GM12865 (cell line): ENCODE data around the gene CCDC90B.

ENCODE experiments used
- DNase-seq: peaks from one replicate; pipeline ENCODE4 v3.0.0; 2010; ENCODE audit warnings: low read depth
- H3K4me3 ChIP-seq: 2 replicates; pipeline ENCODE4 v1.5.1; 2011; ENCODE audit warnings: mild to moderate bottlenecking, low read depth, low read length, control low read depth
- TF ChIP-seq, protein P1 (sequence below): IDR thresholded peaks from 2 replicates; pipeline ENCODE4 v1.5.1; 2011; ENCODE audit warnings: low read length, control low read depth, low read depth, inconsistent platforms; ENCODE audit not compliant: insufficient read depth; ENCODE audit errors: missing control alignments

Gene CCDC90B

DNA sequence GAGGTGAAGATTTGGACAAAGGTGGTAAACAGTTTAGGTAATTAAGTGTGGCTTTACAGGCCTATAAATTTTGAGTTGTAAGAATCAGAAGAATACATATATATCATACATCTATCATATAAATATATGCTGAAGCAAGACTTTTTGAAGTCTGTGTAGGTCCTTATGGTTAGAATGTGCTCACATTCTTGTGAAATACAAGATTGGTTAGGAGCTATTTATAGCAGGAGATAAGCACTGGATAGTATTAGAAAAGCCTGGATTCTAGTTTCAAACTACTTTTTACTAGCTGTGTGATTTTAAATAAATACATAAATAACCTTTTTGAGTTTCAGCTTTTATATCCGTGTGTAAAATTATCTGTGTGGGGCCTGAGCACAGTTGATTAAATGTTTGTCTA, 50.3 kb downstream of the CCDC90B start:
- no peak overlapping the region for H3K4me3 ChIP-seq
- no peak for DNase-seq
- TF ChIP-seq, protein P1, sequence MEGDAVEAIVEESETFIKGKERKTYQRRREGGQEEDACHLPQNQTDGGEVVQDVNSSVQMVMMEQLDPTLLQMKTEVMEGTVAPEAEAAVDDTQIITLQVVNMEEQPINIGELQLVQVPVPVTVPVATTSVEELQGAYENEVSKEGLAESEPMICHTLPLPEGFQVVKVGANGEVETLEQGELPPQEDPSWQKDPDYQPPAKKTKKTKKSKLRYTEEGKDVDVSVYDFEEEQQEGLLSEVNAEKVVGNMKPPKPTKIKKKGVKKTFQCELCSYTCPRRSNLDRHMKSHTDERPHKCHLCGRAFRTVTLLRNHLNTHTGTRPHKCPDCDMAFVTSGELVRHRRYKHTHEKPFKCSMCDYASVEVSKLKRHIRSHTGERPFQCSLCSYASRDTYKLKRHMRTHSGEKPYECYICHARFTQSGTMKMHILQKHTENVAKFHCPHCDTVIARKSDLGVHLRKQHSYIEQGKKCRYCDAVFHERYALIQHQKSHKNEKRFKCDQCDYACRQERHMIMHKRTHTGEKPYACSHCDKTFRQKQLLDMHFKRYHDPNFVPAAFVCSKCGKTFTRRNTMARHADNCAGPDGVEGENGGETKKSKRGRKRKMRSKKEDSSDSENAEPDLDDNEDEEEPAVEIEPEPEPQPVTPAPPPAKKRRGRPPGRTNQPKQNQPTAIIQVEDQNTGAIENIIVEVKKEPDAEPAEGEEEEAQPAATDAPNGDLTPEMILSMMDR, result no peak

DNA sequence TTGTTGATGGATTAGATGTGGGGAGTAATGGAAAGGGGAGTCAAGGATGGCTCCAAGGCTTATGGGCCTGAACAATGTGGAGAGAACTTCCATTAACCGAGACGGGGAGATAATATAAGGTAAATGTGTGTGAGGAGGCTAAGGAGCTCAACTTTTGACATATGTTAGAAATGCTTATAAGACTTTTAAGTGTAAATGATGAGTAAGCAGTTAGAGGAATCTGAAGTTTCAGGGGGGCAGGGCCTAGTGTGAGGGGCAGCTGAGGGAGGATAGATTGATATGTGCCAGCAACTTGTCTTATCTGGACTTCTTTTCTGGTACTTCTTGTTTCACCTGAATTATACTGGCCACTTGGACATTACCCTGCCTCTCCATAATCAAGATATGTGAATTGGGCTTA, 62.7 kb downstream of the CCDC90B start:
- H3K4me3 ChIP-seq, result no peak overlapping the region
- TF ChIP-seq, protein P1, result no peak
- DNase-seq, result no peak

- DNase-seq, result no peak
- TF ChIP-seq, protein P1, result no peak
- H3K4me3 ChIP-seq, result no peak overlapping the region
Measured at GRCh38 chr11:83222499-83222898, 63.7 kb downstream of the CCDC90B start.

DNA sequence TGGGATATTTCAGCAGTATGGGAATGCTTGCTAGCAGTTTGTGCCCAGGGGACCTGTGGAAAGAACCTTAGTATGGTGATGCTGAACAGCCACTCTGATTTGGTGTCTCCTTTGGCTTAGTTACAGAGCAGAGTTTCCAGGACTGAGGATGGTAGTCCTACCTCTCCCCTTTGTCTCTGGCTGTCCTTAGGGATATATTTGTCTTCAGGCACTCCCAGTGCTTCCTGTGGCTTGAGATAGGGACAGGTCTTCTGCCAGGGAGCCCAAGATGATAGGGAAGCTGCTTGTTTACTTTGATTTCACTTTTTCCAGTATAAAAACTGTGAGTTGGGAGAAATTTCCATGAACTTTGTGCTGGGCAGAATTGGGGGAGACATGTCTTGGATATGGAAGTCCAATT, 64.5 kb downstream of the CCDC90B start:
- no peak for DNase-seq
- TF ChIP-seq, protein P1, result no peak
- no peak overlapping the region for H3K4me3 ChIP-seq

GRCh38 chr11:83220260-83220659, 65.9 kb downstream of the CCDC90B start:
- TF ChIP-seq, protein P1, result no peak
- DNase-seq, result no peak
- H3K4me3 ChIP-seq, result no peak overlapping the region

- TF ChIP-seq, protein P1, result peak; percentile 10
- H3K4me3 ChIP-seq, result no peak overlapping the region
- DNase-seq, result peak; percentile 5
Measured at GRCh38 chr11:83219095-83219494, 67.1 kb downstream of the CCDC90B start.
